ENCODE results near the gene MTAP.

GRCh38 chr9:21936161-21936560 is 133.7 kb downstream of the MTAP start:
- TF ChIP-seq ZNF274 (IDR thresholded peaks at IDR 0.05; ENCODE audit: low read depth, low read length) (no peak), SUZ12 (IDR thresholded peaks at IDR 0.05; ENCODE audit: extremely low read depth, insufficient read depth, insufficient read length) (no peak)
